Measurements from ENCODE around the gene SCRT2. TPM values are rescaled to one million over a fixed set of nuclear protein-coding genes. Genes with fewer than 3 reads are reported as not detected.
"Not testable (repeated sequence)": the region's sequence is repeated elsewhere in the genome, so short reads cannot be mapped to it uniquely, and the experiment has no call there.

The SCRT2 gene
- total RNA-seq, 1 donor from 2014 or later, result not detected

DNA sequence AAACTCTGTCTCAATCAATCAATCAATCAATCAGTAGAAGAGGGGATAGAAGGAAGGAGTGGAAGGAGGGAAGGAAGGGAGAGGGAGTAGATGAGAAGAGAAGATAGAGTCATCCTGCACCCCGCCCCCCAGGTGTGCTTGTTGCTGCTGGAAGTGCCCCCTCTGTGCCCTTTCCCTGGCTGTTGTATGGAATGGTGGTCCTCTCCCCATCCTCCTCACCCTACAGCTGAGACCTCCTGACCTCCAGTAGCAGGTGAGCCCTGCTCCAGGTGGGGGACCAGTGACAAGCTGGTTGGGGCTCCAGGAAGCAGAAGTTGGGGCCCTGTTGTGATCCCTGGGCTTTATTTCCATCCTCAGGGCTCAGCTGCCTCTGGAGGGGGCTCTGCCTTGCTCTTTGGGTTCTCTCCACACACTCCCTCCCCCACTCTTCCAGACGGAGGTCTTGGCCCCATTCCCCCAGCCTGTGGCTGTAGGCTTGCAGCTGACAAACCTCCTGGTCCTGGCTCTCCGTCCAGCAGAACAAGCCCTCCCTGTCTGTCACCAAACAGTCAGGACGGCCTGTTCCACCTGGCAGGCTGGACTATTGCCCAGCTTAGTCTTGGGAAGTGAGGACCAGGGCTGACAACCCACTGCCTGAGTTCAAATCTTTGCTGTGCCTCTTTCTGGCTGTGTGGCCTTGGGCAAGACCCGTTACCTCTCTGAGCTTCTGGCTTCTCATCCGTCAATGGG lies 26.0 kb upstream of the SCRT2 start:
- no peak for DNase-seq

- no peak for DNase-seq
These were observed 24.3 kb upstream of the SCRT2 start for GRCh38 chr20:699811-700338.

- DNase-seq, result no peak
These were observed 23.7 kb upstream of the SCRT2 start for GRCh38 chr20:699342-699741.

- no peak for DNase-seq
These were observed 22.7 kb upstream of the SCRT2 start for GRCh38 chr20:698276-698675.

DNA sequence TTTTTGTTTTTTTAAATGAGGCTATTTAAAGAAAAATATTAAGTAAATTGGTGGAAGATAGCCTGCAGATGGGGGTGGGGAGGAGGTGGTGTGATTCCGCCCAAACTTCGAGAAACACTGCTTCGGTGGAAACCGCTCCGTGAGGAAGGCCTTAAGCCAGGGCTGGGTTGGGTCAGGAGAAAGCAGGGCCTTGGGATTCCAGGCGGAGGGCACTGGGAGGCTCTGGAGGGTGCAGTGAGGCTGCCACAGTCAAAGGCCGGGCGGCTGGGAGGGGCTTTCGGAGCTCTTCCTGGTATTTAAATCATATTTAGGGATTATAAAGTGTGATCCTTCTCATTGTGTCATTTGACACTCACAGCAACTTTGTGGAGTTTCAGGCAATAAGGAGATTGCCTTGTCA lies 22.2 kb upstream of the SCRT2 start:
- no peak for DNase-seq

DNA sequence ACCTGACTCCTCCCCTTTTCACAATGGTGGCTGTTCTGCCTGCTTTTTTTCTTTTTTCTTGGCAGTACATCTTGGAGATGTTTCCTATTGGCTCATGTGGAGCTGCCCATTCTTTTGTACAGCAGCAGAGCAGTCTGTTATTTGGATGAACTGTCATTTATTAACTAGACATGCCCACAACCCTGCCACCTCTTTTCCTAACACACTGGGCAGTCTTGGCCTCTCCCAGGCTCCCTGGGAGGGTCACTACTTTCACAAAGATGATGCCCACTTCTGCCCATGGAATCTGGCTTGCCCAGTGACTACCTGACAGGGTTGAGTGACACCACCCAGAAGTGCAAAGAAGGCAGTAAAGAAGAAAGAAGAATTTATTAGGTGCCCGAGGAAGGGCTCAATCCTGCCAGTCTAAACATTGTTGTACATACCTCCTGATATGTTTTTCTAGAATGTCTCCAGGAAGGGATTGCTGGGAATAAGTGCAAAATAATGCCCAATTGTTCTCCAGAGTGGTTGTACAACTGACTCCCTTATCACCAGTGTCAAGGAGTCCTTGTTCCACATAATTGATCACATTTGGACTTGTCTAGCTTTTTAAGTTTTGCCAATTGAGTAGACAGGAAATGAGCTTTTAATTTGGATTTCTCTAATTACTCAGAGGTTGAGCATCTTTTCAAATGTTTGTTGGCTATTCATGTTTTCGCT lies 19.7 kb upstream of the SCRT2 start:
- no peak for DNase-seq

DNA sequence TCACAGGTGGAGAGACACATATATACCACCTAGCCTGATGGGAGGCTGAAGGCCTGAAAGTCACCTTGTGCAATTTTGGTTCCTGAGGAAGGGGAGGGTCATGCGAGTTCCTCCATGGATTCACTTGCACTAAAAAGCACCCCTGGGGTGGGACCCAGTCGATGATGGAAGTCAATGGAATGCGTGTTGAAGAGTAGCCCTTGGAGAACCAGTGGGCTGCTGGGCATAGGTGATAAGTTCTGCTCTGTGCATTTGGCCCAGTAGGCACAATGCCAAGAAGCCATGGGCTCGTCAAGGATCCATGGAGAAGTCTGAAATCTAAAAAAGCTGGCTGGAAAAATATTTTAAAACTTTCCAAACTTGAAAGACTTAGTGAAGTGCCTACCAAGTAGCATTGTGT lies 18.9 kb upstream of the SCRT2 start:
- no peak for DNase-seq

- not testable (repeated sequence) for DNase-seq
These were observed 18.2 kb upstream of the SCRT2 start for GRCh38 chr20:693786-694185.

DNA sequence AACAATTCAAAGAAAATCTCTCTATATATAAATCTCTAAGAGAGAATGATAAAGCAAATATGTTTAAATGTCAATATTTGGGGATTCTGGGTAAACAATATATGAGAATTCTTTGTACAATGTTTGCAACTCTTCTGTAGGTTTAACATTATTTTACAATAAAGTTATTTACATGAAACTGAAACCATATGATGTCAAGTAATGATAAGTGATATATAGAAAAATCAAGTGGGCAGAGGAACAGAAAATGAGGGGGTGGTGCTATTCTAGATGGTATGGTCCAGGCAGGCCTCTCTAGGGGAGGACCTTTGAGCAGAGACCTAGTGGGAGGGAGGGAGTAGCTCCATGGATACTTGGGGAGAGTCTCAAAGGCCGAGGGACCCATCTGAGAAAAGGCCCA lies 16.4 kb upstream of the SCRT2 start:
- no peak for DNase-seq

DNA sequence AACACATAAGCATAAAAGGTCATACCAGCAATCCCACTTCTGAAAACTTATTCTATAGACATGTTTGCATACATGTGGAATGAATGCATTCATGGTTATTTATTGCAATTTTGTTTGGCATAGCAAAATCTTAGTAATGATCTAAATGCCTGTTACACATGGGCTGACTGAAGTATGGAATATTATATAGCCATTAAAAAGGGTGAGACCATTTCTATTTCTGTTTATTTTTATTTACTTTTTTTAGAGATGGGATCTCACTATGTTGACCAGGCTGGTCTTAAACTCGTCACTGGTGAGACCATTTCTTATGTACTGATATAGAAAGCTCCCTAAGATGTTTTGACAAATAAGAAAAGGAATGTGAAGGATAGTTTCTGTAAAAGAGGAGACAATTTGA lies 14.3 kb upstream of the SCRT2 start:
- no peak for DNase-seq

DNA sequence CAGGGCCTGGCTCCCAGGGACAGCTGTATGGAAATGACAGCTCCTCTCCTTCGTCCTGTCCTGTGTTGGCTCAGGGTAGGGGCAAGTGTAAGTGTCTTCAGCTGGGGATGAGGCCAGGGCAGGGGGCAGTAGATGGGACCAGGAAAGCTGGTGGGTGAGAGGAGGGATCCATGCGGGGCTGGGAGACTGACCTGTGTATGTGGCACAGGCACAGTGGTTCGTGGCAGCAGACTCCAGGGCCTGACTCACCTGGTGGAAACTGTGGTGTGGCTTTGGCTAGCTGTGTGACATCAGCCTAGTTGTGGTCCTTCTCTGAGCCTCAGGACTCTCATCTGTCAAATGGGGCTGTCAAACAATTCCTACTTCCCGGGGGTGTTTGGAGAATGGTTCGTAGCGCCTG lies 13.7 kb upstream of the SCRT2 start:
- no peak for DNase-seq

DNA sequence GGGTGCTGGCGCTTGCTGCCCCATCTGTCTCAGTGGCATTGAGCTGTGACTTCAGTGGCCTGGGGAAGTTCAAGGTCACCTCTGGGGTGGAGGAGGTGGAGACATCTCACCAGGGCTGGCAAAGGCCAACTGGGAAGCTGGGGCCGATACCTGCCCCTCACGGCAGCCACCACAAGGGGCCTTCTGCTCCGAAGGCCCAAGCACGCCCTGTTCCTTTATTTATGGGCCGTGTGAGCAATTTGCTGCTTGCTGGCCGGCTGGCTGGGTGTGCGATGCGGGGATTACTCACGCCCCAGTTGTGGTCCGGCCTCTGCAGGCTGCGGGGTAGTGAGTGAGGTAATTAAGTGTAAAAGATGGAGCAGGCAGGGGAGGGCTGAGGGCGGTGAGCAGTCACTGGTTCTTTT lies 13.2 kb upstream of the SCRT2 start:
- DNase-seq, result no peak

DNA sequence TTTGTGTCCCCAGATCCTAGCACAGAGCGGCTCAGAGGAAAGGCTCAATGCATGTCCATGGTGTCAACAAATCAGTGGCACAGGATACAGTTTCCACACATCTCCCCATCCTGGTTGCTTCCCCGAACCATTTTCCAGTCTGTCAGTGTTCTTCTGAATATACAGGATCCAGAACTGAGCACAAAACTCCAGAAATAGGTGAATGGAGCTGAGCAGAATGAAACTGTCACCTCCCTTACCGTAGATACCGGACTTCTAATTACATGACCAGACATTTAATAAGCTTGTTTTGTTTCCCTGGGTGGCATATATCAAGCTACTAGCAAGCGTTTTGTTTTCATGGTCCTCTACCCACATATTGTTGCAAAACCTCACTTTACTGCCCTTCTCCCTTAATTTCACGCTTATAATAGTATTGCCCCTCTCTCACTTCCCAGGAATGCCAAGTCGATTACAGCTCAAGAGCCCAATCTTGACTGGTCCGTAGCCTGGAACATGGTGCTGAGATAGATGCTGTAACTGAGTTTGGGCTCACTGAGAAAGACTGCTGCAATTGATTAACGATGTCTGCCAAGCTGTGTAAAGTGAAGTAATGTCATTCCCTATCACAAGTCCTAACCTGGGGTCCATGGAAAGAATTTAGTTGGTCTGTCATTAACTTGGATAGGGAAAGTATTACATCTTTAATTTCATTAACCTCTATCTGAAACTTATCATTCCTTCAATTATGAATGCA lies 12.0 kb upstream of the SCRT2 start:
- DNase-seq, result no peak

GRCh38 chr20:684676-685319 lies 9.2 kb upstream of the SCRT2 start:
- DNase-seq, result no peak

DNA sequence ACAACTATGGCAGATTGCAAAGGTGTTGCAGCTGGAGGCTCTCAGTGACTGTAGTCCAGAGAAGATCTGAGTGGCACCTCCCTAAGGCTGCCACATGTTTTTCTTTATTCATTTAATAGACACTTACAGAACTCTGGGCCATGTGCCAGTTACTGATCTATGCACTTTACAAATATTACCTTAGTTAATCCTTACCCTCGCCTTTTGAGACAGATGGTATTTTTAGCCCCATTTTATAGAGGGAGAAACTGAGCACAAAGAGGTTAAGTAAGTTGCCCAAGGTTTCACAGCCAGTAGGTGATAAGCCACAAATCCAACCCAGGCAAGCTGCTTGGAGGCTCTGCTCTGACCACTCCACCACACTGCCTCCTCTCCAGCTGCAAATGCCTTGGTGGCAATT lies 6.5 kb upstream of the SCRT2 start:
- no peak for DNase-seq

- no peak for DNase-seq
These were observed 5.1 kb upstream of the SCRT2 start for GRCh38 chr20:680638-681187.

- no peak for DNase-seq
These were observed 2.4 kb upstream of the SCRT2 start for GRCh38 chr20:677957-678356.

- DNase-seq, result no peak
These were observed 1.4 kb upstream of the SCRT2 start for GRCh38 chr20:676967-677366.

DNA sequence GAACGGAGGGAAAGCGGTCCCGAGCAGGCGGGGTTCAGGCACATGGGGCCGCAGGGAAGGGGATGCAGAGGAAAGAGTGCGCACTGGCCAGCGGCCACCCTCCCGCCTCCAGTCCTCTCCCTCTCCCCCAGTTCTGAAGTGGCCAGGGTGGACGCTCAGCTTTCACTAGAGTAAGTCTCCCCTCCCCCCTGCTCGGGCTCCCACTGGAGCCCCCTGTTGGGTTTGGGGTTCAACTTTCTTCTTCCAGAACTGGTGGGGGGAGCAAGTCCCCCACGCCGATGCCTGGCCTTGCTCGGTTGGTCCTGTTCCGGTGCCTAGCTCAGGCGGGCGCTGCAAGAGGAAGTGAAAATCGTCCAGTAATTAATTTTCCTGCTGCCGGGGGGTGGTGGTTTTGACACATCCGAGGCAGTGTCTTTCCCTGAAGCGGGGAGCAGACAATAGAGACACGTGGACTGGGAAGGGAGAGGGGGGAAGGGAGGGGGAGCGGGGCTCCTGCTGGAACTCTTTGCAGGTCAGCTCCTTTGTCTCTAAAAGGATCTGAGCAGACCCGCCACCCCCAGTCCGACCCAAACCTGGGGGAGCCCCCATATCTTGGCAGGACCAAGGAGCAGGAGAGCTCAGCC lies 824 bp upstream of the SCRT2 start:
- no peak for DNase-seq

DNA sequence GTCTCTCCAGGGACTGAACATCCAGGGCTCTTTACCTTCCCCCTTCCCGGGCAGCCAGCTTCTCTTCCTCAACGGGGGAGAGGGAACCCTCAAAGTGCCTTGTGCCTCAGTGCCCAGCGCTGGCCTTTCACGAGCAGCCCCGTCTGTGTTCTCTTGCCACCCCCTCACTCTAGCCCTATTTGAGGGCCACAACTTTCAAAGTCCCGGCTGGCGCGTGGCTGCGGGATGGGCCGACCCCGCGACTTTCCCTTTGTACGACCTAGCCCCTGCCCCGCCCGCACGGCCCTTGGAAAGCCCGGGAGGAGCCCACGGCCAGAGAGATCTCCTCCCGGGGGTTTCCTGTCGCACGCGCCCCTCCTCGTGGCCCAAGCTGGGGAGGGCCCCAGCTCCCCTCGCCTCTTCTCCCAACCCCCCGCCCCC lies 559 bp downstream of the SCRT2 start:
- no peak for DNase-seq

DNA sequence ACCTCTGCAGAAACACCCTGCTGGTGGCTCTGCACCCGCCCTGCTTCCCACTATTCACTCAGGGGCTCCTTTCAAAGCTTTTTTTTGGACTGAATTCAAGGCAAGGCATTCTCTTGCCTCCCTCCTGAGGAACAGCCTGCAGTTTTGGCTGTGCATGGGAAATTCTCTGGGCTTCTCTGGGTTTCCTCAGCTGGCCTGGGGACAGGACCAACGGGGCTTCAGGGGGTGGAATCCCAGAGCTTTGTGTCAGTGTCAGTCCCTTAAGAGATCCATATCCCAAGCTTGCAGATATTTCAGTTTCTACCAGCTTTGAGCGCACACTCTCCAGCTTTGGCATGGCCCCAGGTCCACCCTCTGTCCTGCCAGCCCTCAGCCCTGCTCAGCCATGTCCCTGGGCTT lies 2.0 kb downstream of the SCRT2 start:
- DNase-seq, result no peak
